ENCODE results near the gene KPNA4.

DNA sequence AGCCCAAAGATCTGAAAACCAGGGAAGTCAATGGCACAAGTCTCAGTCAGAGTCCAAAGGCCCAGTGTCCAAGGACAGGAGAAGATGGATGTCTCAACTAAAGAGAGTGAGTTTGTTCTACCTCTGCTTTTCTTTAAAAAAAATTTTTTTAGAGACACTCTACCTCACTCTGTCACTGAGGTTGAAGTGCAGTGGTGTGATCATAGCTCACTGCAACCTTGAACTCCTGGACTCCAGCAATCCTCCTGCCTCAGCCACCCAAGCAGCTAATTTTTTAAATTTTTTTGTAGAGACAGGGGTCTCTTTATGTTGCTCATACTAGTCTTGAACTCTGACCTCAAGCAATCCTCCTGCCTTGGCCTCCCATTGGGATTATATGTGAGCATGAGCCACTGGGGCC is 39.9 kb upstream of the KPNA4 start:
- TF ChIP-seq, protein P1, sequence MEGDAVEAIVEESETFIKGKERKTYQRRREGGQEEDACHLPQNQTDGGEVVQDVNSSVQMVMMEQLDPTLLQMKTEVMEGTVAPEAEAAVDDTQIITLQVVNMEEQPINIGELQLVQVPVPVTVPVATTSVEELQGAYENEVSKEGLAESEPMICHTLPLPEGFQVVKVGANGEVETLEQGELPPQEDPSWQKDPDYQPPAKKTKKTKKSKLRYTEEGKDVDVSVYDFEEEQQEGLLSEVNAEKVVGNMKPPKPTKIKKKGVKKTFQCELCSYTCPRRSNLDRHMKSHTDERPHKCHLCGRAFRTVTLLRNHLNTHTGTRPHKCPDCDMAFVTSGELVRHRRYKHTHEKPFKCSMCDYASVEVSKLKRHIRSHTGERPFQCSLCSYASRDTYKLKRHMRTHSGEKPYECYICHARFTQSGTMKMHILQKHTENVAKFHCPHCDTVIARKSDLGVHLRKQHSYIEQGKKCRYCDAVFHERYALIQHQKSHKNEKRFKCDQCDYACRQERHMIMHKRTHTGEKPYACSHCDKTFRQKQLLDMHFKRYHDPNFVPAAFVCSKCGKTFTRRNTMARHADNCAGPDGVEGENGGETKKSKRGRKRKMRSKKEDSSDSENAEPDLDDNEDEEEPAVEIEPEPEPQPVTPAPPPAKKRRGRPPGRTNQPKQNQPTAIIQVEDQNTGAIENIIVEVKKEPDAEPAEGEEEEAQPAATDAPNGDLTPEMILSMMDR (conservative IDR thresholded peaks at IDR 0.05 in 1 of 2, IDR thresholded peaks at IDR 0.05 in 1 of 2; ENCODE audit: low read depth in 1 of 2, low read length in 2 of 2), result no peak
- no peak for TF ChIP-seq EZH2 (IDR thresholded peaks at IDR 0.05; ENCODE audit: low read length, missing control alignments)

Data from fibroblast of lung (primary cell).